ENCODE data around the gene TUFT1.

TUFT1 gene

DNA sequence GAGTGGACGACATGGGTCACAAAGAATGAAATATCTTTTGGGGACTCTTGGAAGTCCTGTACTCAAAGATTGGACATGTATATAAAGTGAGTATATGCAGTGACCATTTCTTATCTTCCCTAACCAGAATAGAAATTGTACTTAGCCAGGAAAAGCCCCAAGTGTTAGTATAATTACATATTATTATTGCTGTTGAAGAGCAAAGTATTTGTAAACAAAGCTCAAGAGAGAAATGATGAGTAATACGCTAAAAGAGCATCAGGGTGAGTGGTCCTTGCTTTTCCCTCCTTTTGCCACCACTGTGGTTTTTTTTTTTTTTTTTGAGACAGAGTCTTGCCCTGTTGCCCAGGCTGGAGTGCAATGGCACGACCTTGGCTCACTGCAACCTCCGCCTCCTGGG lies 35.4 kb upstream of the TUFT1 start:
- ChIA-PET CTCF (interaction anchor here (0.6 kb wide), 1 partner anchor 132 kb away, joined by 3 read pairs; no protein-coding TSS in a partner anchor), POLR2A (interaction anchor here (0.6 kb wide), 1 partner anchor 10 kb away, joined by 3 read pairs; no protein-coding TSS in a partner anchor)
- TF ChIP-seq SP1 (IDR thresholded peaks at IDR 0.05) (no peak), FOXM1 (IDR thresholded peaks at IDR 0.05; ENCODE audit: borderline replicate concordance) (no peak), FOXK2 (IDR thresholded peaks at IDR 0.05) (no peak), ZNF384 (IDR thresholded peaks at IDR 0.05) (no peak), ELF4 (IDR thresholded peaks at IDR 0.05) (no peak), ARNT (IDR thresholded peaks at IDR 0.05) (no peak), TARDBP (IDR thresholded peaks at IDR 0.05) (no peak), LEF1 (IDR thresholded peaks at IDR 0.05; ENCODE audit: borderline replicate concordance) (no peak), FOXA1 (IDR thresholded peaks at IDR 0.05) (no peak), BHLHE40 (IDR thresholded peaks at IDR 0.05; ENCODE audit: borderline replicate concordance) (no peak), PKNOX1 (IDR thresholded peaks at IDR 0.05) (no peak)
- DNase-seq (ENCODE audit: extremely low spot score) = no peak

- DNase-seq (ENCODE audit: extremely low spot score) = no peak
- ChIA-PET POLR2A (interaction anchor here (1.4 kb wide), 1 partner anchor 14 kb away, joined by 4 read pairs; no protein-coding TSS in a partner anchor), CTCF (interaction anchor here (0.5 to 0.6 kb wide), 2 partner anchors 51 to 424 kb away, joined by 3 to 6 read pairs; no protein-coding TSS in a partner anchor)
- TF ChIP-seq NFRKB (IDR thresholded peaks at IDR 0.05) (no peak), PKNOX1 (IDR thresholded peaks at IDR 0.05) (no peak), LEF1 (IDR thresholded peaks at IDR 0.05; ENCODE audit: borderline replicate concordance) (no peak), FOXK2 (IDR thresholded peaks at IDR 0.05) (no peak), SUZ12 (IDR thresholded peaks at IDR 0.05) (no peak), TARDBP (IDR thresholded peaks at IDR 0.05) (no peak), ARNT (IDR thresholded peaks at IDR 0.05) (no peak), L3MBTL2 (conservative IDR thresholded peaks at IDR 0.05) (no peak), ELF4 (IDR thresholded peaks at IDR 0.05) (no peak)
Measured at GRCh38 chr1:151508833-151509232, 31.3 kb upstream of the TUFT1 start.

DNA sequence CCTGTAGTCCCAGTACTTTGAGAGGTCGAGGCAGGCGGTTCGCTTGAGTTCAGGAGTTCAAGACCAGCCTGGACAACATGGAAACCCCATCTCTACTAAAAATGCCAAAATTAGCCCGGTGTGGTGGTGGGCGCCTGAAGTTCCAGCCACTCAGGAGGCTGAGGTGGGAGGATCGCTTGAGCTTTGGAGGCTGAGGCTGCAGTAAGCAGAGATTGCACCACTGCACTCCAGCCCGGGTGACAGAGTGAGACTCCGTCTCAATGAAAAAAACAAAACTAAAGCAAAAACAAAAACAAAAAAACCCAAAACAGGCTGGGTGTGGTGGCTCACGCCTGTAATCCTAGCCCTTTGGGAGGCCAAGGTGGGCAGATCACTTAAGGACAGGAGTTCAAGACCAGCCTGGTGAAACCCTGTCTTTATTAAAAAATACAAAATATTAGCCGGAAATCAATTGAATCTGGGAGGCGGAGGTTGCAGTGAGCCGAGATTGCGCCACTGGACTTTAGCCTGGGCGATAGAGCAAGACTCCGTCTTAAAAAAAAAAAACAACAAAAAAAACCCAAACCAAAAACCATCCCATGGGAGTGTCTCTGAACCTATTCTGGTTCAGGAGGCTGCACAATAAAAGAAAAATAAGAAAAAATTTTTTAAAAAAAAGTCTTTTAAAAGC lies 30.6 kb upstream of the TUFT1 start:
- DNase-seq (ENCODE audit: extremely low spot score) = no peak
- TF ChIP-seq L3MBTL2 (conservative IDR thresholded peaks at IDR 0.05) = no peak
- TF ChIP-seq TARDBP (IDR thresholded peaks at IDR 0.05) = no peak
- TF ChIP-seq PKNOX1 (IDR thresholded peaks at IDR 0.05) = no peak
- TF ChIP-seq SP1 (IDR thresholded peaks at IDR 0.05) = no peak
- no peak for TF ChIP-seq FOXA1 (IDR thresholded peaks at IDR 0.05)
- TF ChIP-seq NFRKB (IDR thresholded peaks at IDR 0.05) = no peak
- POLR2A ChIA-PET = interaction anchor here (1.0 to 2.6 kb wide), 9 partner anchors 8 to 65 kb away, joined by 3 to 22 read pairs (median 11); partner anchors contain the start of genes POGZ and TUFT1
- CTCF ChIA-PET = interaction anchor here (0.5 kb wide), 1 partner anchor 424 kb away, joined by 3 read pairs; no protein-coding TSS in a partner anchor

DNA sequence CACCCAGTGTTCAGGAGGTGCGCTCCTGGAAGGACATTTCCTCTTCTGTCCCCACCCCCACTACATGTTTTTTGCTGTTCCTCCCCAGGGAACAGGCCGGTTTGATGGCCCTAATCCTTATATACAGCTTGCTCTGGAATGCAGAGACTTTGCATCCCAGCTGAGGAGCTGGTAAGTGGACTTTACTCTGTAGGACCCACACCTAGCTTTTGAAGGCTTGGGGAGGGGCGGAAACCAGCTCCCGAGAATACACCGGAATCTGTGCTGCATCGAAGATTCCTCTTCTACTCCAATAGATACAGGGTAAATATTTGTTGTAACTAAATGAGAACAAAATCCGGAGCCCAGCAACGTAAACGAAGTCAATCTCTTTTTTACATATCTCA lies 30.1 kb upstream of the TUFT1 start:
- TF ChIP-seq FOXA1 (IDR thresholded peaks at IDR 0.05) (no peak), NFRKB (IDR thresholded peaks at IDR 0.05) (no peak), FOXK2 (IDR thresholded peaks at IDR 0.05) (no peak), SUZ12 (IDR thresholded peaks at IDR 0.05) (no peak), CTBP1 (IDR thresholded peaks at IDR 0.05; ENCODE audit: borderline replicate concordance) (no peak), ZNF384 (IDR thresholded peaks at IDR 0.05) (no peak), L3MBTL2 (conservative IDR thresholded peaks at IDR 0.05) (no peak), TARDBP (IDR thresholded peaks at IDR 0.05) (no peak), SP1 (IDR thresholded peaks at IDR 0.05) (no peak), ARNT (IDR thresholded peaks at IDR 0.05) (no peak)
- DNase-seq (ENCODE audit: extremely low spot score) = no peak
- CTCF ChIA-PET = interaction anchor here (1.2 to 1.3 kb wide), 2 partner anchors 10 to 25 kb away, joined by 3 read pairs; no protein-coding TSS in a partner anchor
- POLR2A ChIA-PET = interaction anchor here (1.0 to 2.6 kb wide), 10 partner anchors 8 to 66 kb away, joined by 3 to 22 read pairs (median 10); partner anchors contain the start of genes POGZ and TUFT1

GRCh38 chr1:151510614-151510956 lies 29.5 kb upstream of the TUFT1 start:
- CTCF ChIA-PET = interaction anchor here (0.7 to 1.7 kb wide), 4 partner anchors 10 to 66 kb away, joined by 3 to 5 read pairs (median 3); partner anchors contain the start of gene TUFT1
- DNase-seq (ENCODE audit: extremely low spot score) = no peak
- TF ChIP-seq L3MBTL2 (conservative IDR thresholded peaks at IDR 0.05) = no peak
- no peak for TF ChIP-seq CTBP1 (IDR thresholded peaks at IDR 0.05; ENCODE audit: borderline replicate concordance)
- no peak for TF ChIP-seq PKNOX1 (IDR thresholded peaks at IDR 0.05)
- no peak for TF ChIP-seq ELF4 (IDR thresholded peaks at IDR 0.05)
- TF ChIP-seq HDGF (IDR thresholded peaks at IDR 0.05; ENCODE audit: borderline replicate concordance) = no peak
- no peak for TF ChIP-seq BHLHE40 (IDR thresholded peaks at IDR 0.05; ENCODE audit: borderline replicate concordance)
- no peak for TF ChIP-seq TARDBP (IDR thresholded peaks at IDR 0.05)
- no peak for TF ChIP-seq NFRKB (IDR thresholded peaks at IDR 0.05)
- no peak for TF ChIP-seq ARNT (IDR thresholded peaks at IDR 0.05)
- TF ChIP-seq SUZ12 (IDR thresholded peaks at IDR 0.05) = no peak
- no peak for TF ChIP-seq FOXK2 (IDR thresholded peaks at IDR 0.05)
- TF ChIP-seq ZNF384 (IDR thresholded peaks at IDR 0.05) = no peak
- TF ChIP-seq FOXM1 (IDR thresholded peaks at IDR 0.05; ENCODE audit: borderline replicate concordance) = no peak
- no peak for TF ChIP-seq SP1 (IDR thresholded peaks at IDR 0.05)
- TF ChIP-seq LEF1 (IDR thresholded peaks at IDR 0.05; ENCODE audit: borderline replicate concordance) = no peak
- TF ChIP-seq FOXA1 (IDR thresholded peaks at IDR 0.05) = no peak
- POLR2A ChIA-PET = interaction anchor here (0.9 to 2.6 kb wide), 19 partner anchors 9 to 229 kb away, joined by 3 to 22 read pairs (median 6); partner anchors contain the start of genes POGZ, PSMB4, TUFT1 and ZNF687
